K562 (cell line): ENCODE data around the gene KIAA0825. TPM values are rescaled to one million over a fixed set of nuclear protein-coding genes. Genes with fewer than 3 reads are reported as not detected.

Experiments
- ATF7 ChIP-seq: fragments of 450-650 bp; IDR thresholded peaks from 2 replicates; pipeline ENCODE4 v1.7.1; 2014; ENCODE audit warnings: mild to moderate bottlenecking, moderate library complexity
- BRD4 ChIP-seq: fragments of 200-600 bp; sonication (generic); IDR thresholded peaks from 2 replicates; pipeline ENCODE4 v1.6.1; 2017; ENCODE audit warnings: inconsistent platforms
- E2F5 ChIP-seq: sonication (generic); formaldehyde crosslinking; IDR thresholded peaks from 2 replicates; pipeline ENCODE4 v1.8.0; 2022; ENCODE audit warnings: mild to moderate bottlenecking, missing genetic modification reagents
- EGR1 ChIP-seq: fragments of 450-650 bp; conservative IDR thresholded peaks from 2 replicates; pipeline ENCODE4 v1.6.1; 2017; ENCODE audit warnings: mild to moderate bottlenecking
- EHMT2 ChIP-seq: fragments of 450-650 bp; IDR thresholded peaks from 2 replicates; pipeline ENCODE4 v1.6.1; 2018; ENCODE audit warnings: antibody characterized with exemption
- ETV1 ChIP-seq: fragments of 450-650 bp; conservative IDR thresholded peaks from 2 replicates; pipeline ENCODE4 v1.6.1; 2016; ENCODE audit warnings: missing genetic modification characterization, control low read depth, low read depth, missing compliant biosample characterization
- FOXK2 ChIP-seq, 2 experiments: fragments of 450-650 bp; IDR thresholded peaks in 1 of 2; conservative IDR thresholded peaks in 1 of 2; 2 replicates each; pipeline ENCODE4 v1.6.1; 2016; ENCODE audit warnings: low read depth in 2 of 2, mild to moderate bottlenecking in 1 of 2
- HOXB6 ChIP-seq: fragments of 250-450 bp; sonication (Bioruptor Pico); IDR thresholded peaks from 2 replicates; pipeline ENCODE4 v1.5.1; 2022; ENCODE audit warnings: mild to moderate bottlenecking, borderline replicate concordance
- KAT8 ChIP-seq: fragments of 450-650 bp; IDR thresholded peaks from 2 replicates; pipeline ENCODE4 v1.6.1; 2016; ENCODE audit warnings: low read depth, mild to moderate bottlenecking
- KLF6 ChIP-seq: fragments of 250-450 bp; sonication (Bioruptor Pico); IDR thresholded peaks from 2 replicates; pipeline ENCODE4 v1.4.0; 2020; ENCODE audit warnings: mild to moderate bottlenecking, moderate library complexity, borderline replicate concordance
- L3MBTL2 ChIP-seq: fragments of 450-650 bp; IDR thresholded peaks from 2 replicates; pipeline ENCODE4 v1.6.1; 2016; ENCODE audit warnings: mild to moderate bottlenecking, moderate library complexity
- MEIS2 ChIP-seq: fragments of 450-650 bp; IDR thresholded peaks from 2 replicates; pipeline ENCODE4 v1.6.1; 2014; ENCODE audit warnings: mild to moderate bottlenecking; ENCODE audit not compliant: partially characterized antibody
- NFATC3 ChIP-seq: fragments of 450-650 bp; IDR thresholded peaks from 2 replicates; pipeline ENCODE4 v1.6.1; 2017; ENCODE audit warnings: mild to moderate bottlenecking
- PHF20 ChIP-seq: fragments of 450-650 bp; IDR thresholded peaks from 2 replicates; pipeline ENCODE4 v1.6.1; 2018; ENCODE audit not compliant: partially characterized antibody
- POLR2H ChIP-seq: IDR thresholded peaks from 2 replicates; pipeline ENCODE4 v1.6.1; 2016; ENCODE audit warnings: missing genetic modification characterization, low read depth, mild to moderate bottlenecking, control low read depth, missing compliant biosample characterization, moderate library complexity
- PRDM10 ChIP-seq: fragments of 450-650 bp; IDR thresholded peaks from 2 replicates; pipeline ENCODE4 v1.6.1; 2018; ENCODE audit not compliant: partially characterized antibody
- SMAD1 ChIP-seq: fragments of 150-350 bp; IDR thresholded peaks from 2 replicates; pipeline ENCODE4 v1.6.1; 2014; ENCODE audit warnings: low read length, low read depth; ENCODE audit not compliant: partially characterized antibody
- SNRNP70 ChIP-seq: fragments of 200-400 bp; formaldehyde crosslinking; optimal IDR thresholded peaks from 2 replicates; pipeline ENCODE3; 2017; ENCODE audit warnings: low read depth, low read length
- SP1 ChIP-seq: sonication (generic); formaldehyde crosslinking; IDR thresholded peaks from 2 replicates; pipeline ENCODE4 v1.8.1; 2022; ENCODE audit warnings: mild to moderate bottlenecking, missing genetic modification reagents
- ZFP1 ChIP-seq: fragments of 450-650 bp; formaldehyde crosslinking; IDR thresholded peaks from 2 replicates; pipeline ENCODE4 v1.4.0; 2020; ENCODE audit warnings: mild to moderate bottlenecking, mixed read lengths
- ZNF445 ChIP-seq: fragments of 250-450 bp; sonication (Bioruptor Pico); IDR thresholded peaks from 2 replicates; pipeline ENCODE4 v1.4.0; 2020; ENCODE audit warnings: low read depth, mild to moderate bottlenecking, moderate library complexity
- ZNF639 ChIP-seq, 2 experiments: fragments of 200-800 bp in 1 of 2; sonication (Bioruptor generic) in 1 of 2; sonication (generic) in 1 of 2; formaldehyde crosslinking in 1 of 2; IDR thresholded peaks in 1 of 2; conservative IDR thresholded peaks in 1 of 2; 2 replicates each; pipeline versions ENCODE4 v1.5.0 to v1.6.1; 2016 to 2020; ENCODE audit warnings: missing compliant biosample characterization in 1 of 2, missing genetic modification characterization in 1 of 2, missing genetic modification reagents in 1 of 2
- ZNF766 ChIP-seq: fragments of 200-800 bp; sonication (Bioruptor generic); conservative IDR thresholded peaks from 2 replicates; pipeline ENCODE4 v1.6.1; 2016; ENCODE audit warnings: missing genetic modification characterization, missing compliant biosample characterization
- polyA plus RNA-seq, 8 experiments: library from polyadenylated mRNA; depleted of rRNA in 4 of 8; stranded (reverse) in 5 of 8; unstranded in 3 of 8; fragments of >200 nt; fragmentation: Nextera tagmentation in 2 of 8; fragmentation: Illumina TruSeq in 1 of 8; extraction: Ambion mirVana in 2 of 8; extraction: Trizol in 1 of 8; gene quantifications; 2 replicates each; pipeline versions ENCODE4 v1.2.1 to v1.2.3, GENCODE V29; 2011 to 2014; ENCODE audit warnings: inconsistent platforms in 1 of 8, missing spikeins in 1 of 8
- total RNA-seq, 7 experiments: library from RNA; depleted of rRNA in 6 of 7; stranded (reverse); fragments of >200 nt in 6 of 7; fragmentation: Illumina TruSeq in 2 of 7; extraction: Trizol in 2 of 7; gene quantifications; 2 replicates each; pipeline versions ENCODE4 v1.2.1 to v1.2.3, GENCODE V29; 2011 to 2021; ENCODE audit warnings: low replicate concordance in 1 of 7

KIAA0825 gene
- total and polyA plus RNA-seq, 9 of the 15 experiments (the other 6 are each of a cell fraction or from before 2014, with no cell fraction given) = 0.05 to 0.36 (median 0.16) TPM; not detected in 1

GRCh38 chr5:94111209-94112004 lies 507.0 kb downstream of the KIAA0825 start (continued):
- TF ChIP-seq EGR1 (peak; percentile 64), ZNF766 (CRISPR knock-in tag) (0 out of 2 replicates have a peak, but pooled peaks have one; percentile 35), BRD4 (peak; percentile 89; the same call in 1 of the 2 replicates), ZNF445 (peak; percentile 27; the same call in 1 of the 2 replicates), E2F5 (CRISPR knock-in tag) (no peak), SNRNP70 (no peak), L3MBTL2 (peak; percentile 87), KAT8 (0 out of 2 replicates have a peak, but pooled peaks have one; percentile 56), ZNF639 (CRISPR knock-in tag; conservative IDR thresholded peaks at IDR 0.05 in 1 of 2, IDR thresholded peaks at IDR 0.05 in 1 of 2) (peak in 1 of 2 experiments; percentile 67; a peak in 1 of 4 replicates), EHMT2 (peak; percentile 84; the same call in 1 of the 2 replicates), SP1 (CRISPR knock-in tag) (peak; percentile 82), PHF20 (peak; percentile 98), PRDM10 (peak; percentile 67), KLF6 (no peak), ETV1 (tag) (peak; percentile 72), NFATC3 (0 out of 2 replicates have a peak, but pooled peaks have one; percentile 51), FOXK2 (conservative IDR thresholded peaks at IDR 0.05 in 1 of 2, IDR thresholded peaks at IDR 0.05 in 1 of 2; ENCODE audit: low read depth in 2 of 2) (peak; percentile 93), SMAD1 (peak; percentile 49), HOXB6 (no peak), MEIS2 (peak; percentile 49), ZFP1 (no peak), POLR2H (tag) (peak; percentile 83), ATF7 (peak; percentile 84)
